HCT116 (cell line): ENCODE data around the gene NPW. TPM values are rescaled to one million over a fixed set of nuclear protein-coding genes. Genes with fewer than 3 reads are reported as not detected.

Experiments used
- ATAC-seq: fragments of 200-7000 bp; cut with Tn5 transposase; 2 replicates; pipeline ENCODE4 v1.9.1; 2020; ENCODE audit warnings: mild to moderate bottlenecking, moderate library complexity
- BruUV-seq: library from RNA; stranded (reverse); fragments of 400-500 nt; replicated peaks from 2 replicates; lab custom pipeline; 2021; lab: Mats Ljungman, UMichigan
- CTCF ChIA-PET: fragments of 300-600 bp; sonication (Branson Sonifier 250); formaldehyde crosslinking; loops from one replicate; lab custom pipeline; 2021; ENCODE audit warnings: antibody characterized with exemption; lab: Charles Lee
- POLR2A ChIA-PET: fragments of 300-600, 350-600 bp; sonication (Branson Sonifier 250); formaldehyde crosslinking; loops from one replicate; lab custom pipeline; 2021; ENCODE audit warnings: antibody characterized with exemption; lab: Charles Lee
- RAD21 ChIA-PET, 2 experiments: fragments of 300-600 bp; sonication (Branson Sonifier 250); formaldehyde crosslinking; loops; one replicate each; lab custom pipeline; 2023; ENCODE audit warnings: low total read pairs in 2 of 2; ENCODE audit not compliant: uncharacterized antibody in 2 of 2, unreplicated experiment in 2 of 2, low non-redundant PET in 1 of 2; lab: Charles Lee
- DNase-seq: peaks from one replicate; pipeline ENCODE4 v3.0.0-alpha.2; 2010; ENCODE audit warnings: low read depth, low spot score
- H2AFZ ChIP-seq: fragments of 200-600 bp; shearing (Covaris generic), sonication (generic); 2 replicates; pipeline ENCODE4 v1.6.1; 2017; ENCODE audit warnings: low read depth, mixed run types, mixed read lengths, antibody characterized with exemption, low read length; ENCODE audit not compliant: poor library complexity, severe bottlenecking
- H3K27ac ChIP-seq: 2 replicates; pipeline ENCODE4 v1.5.1; 2012; ENCODE audit warnings: low read depth, low read length
- H3K27me3 ChIP-seq: fragments of 200-600 bp; sonication (generic); 2 replicates; pipeline ENCODE4 v1.6.1; 2016; ENCODE audit warnings: mixed run types, low read length, mixed read lengths; ENCODE audit not compliant: insufficient read depth
- H3K36me3 ChIP-seq, 2 experiments: fragments of 200-500 bp in 1 of 2; fragments of 200-600 bp in 1 of 2; sonication (Bioruptor generic) in 1 of 2; sonication (generic) in 1 of 2; 2 replicates each; pipeline versions ENCODE4 v1.5.1 to v1.6.1; 2014 to 2016; ENCODE audit warnings: low read length in 2 of 2, inconsistent platforms in 1 of 2, mixed read lengths in 1 of 2, mixed run types in 1 of 2; ENCODE audit not compliant: insufficient read depth in 2 of 2, control insufficient read depth in 1 of 2
- H3K4me1 ChIP-seq, 2 experiments: fragments of 200-600 bp in 1 of 2; sonication (generic) in 1 of 2; 2 replicates each; pipeline versions ENCODE4 v1.5.1 to v1.6.1; 2012 to 2017; ENCODE audit warnings: low read length in 2 of 2, inconsistent platforms in 1 of 2, mild to moderate bottlenecking in 1 of 2, mixed read lengths in 1 of 2, mixed run types in 1 of 2, moderate library complexity in 1 of 2; ENCODE audit not compliant: insufficient read depth in 2 of 2, control insufficient read depth in 1 of 2
- H3K4me2 ChIP-seq: fragments of 200-600 bp; sonication (generic); 2 replicates; pipeline ENCODE4 v1.6.1; 2017; ENCODE audit warnings: mixed run types, low read length, mixed read lengths
- H3K4me3 ChIP-seq, 2 experiments: fragments of 200-600 bp in 1 of 2; sonication (generic) in 1 of 2; replicated peaks in 1 of 2; 2 replicates each; pipeline ENCODE4 v1.5.1; 2011 to 2016; ENCODE audit warnings: low read length in 2 of 2, control low read depth in 1 of 2, low read depth in 1 of 2, mild to moderate bottlenecking in 1 of 2, mixed read lengths in 1 of 2, mixed run types in 1 of 2
- H3K79me2 ChIP-seq: fragments of 200-600 bp; sonication (generic); 2 replicates; pipeline ENCODE4 v1.6.1; 2017; ENCODE audit warnings: mild to moderate bottlenecking, mixed run types, low read length, moderate library complexity, mixed read lengths; ENCODE audit not compliant: insufficient read depth
- H3K9ac ChIP-seq: fragments of 200-600 bp; sonication (generic); 2 replicates; pipeline ENCODE4 v1.6.1; 2016; ENCODE audit warnings: low read length, mixed read lengths
- H3K9me2 ChIP-seq: fragments of 200-600 bp; sonication (generic), shearing (Covaris generic); 2 replicates; pipeline ENCODE4 v1.6.1; 2017; ENCODE audit warnings: mixed run types, mild to moderate bottlenecking, moderate library complexity; ENCODE audit not compliant: insufficient read depth
- H3K9me3 ChIP-seq, 2 experiments: fragments of 200-500 bp in 1 of 2; fragments of 200-600 bp in 1 of 2; sonication (Bioruptor generic) in 1 of 2; sonication (generic) in 1 of 2; 2 replicates each; pipeline ENCODE4 v1.6.1; 2014 to 2017; ENCODE audit warnings: low read length in 2 of 2, mixed read lengths in 2 of 2, inconsistent platforms in 1 of 2, low read depth in 1 of 2, mild to moderate bottlenecking in 1 of 2, mixed run types in 1 of 2, moderate library complexity in 1 of 2; ENCODE audit not compliant: control insufficient read depth in 1 of 2, insufficient read depth in 1 of 2
- H4K20me1 ChIP-seq: fragments of 200-600 bp; sonication (generic), shearing (Covaris generic); 2 replicates; pipeline ENCODE4 v1.6.1; 2017; ENCODE audit warnings: mixed run types, mild to moderate bottlenecking, moderate library complexity; ENCODE audit not compliant: insufficient read depth
- EGR1 ChIP-seq: IDR thresholded peaks from 2 replicates; pipeline ENCODE4 v1.6.1; 2012; ENCODE audit warnings: low read depth
- EZH2 ChIP-seq: fragments of 200-600 bp; sonication (generic); IDR thresholded peaks from 2 replicates; pipeline ENCODE4 v1.6.1; 2017; ENCODE audit warnings: antibody characterized with exemption, mixed run types
- POLR2AphosphoS5 ChIP-seq: IDR thresholded peaks from 2 replicates; pipeline ENCODE4 v1.6.1; 2011; ENCODE audit warnings: mild to moderate bottlenecking, low read depth, low read length, moderate library complexity
- intact Hi-C: fragments of 100-400 bp; cut with micrococcal nuclease; formaldehyde crosslinking; loops from 2 replicates; pipeline ENCODE4 v1.10.0; 2022
- total RNA-seq: library from RNA; stranded (reverse); gene quantifications from one replicate; pipeline ENCODE4 v1.2.1, GENCODE V29; 2021; ENCODE audit not compliant: unreplicated experiment
- TF ChIP-seq, protein P1 (sequence below), 3 experiments: fragments of 200-600 bp in 1 of 3; sonication (generic) in 1 of 3; IDR thresholded peaks in 2 of 3; conservative IDR thresholded peaks in 1 of 3; 2 replicates each; pipeline ENCODE4 v1.5.1; 2012 to 2017; ENCODE audit warnings: low read depth in 2 of 3, low read length in 2 of 3, antibody characterized with exemption in 1 of 3, borderline replicate concordance in 1 of 3, control low read depth in 1 of 3, mild to moderate bottlenecking in 1 of 3, mixed read lengths in 1 of 3, mixed run types in 1 of 3, moderate library complexity in 1 of 3; ENCODE audit not compliant: insufficient read depth in 1 of 3

NPW gene
- total RNA-seq, 1 experiment from 2014 or later, result 226 TPM

DNA sequence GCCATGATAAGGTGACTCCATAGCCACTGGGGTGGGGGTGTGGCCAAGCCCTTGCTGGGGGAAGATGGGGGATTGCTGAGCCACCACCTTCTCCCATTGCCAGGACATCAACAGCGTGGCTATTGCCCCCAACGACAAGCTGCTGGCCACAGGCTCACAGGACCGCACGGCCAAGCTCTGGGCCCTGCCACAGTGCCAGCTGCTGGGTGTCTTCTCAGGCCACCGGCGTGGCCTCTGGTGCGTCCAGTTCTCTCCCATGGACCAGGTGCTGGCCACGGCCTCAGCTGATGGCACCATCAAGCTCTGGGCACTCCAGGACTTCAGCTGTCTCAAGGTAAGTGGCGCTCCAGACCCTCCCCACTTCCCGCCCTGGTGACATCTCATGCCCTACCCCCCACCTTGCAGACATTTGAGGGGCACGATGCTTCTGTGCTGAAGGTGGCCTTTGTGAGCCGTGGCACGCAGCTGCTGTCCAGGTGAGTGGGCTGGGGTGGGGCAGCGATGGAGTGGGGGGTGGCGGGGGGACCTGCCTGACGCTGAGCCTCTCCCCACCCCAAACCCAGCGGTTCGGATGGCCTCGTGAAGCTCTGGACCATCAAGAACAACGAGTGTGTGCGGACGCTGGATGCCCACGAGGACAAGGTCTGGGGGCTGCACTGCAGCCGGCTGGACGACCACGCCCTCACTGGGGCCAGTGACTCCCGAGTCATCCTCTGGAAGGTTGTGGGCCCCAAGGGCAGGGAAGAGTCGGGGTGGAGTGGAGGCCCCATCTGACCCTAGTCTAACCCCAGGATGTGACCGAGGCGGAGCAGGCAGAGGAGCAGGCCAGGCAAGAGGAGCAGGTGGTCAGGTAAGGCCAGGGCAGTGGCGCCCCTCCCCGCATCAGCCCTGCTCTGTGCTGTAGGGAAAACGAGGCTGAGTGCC, 42.4 kb upstream of the NPW start:
- Histone ChIP-seq H3K9me2 (no peaks in the 10 kb centered on the region), H3K4me2 (no peak overlapping the region), H3K36me3 (peaks cover 0 to 41% of the 10 kb centered on the region in 2 experiments; a peak in 2 of 4 replicates), H3K27me3 (no peaks in the 10 kb centered on the region), H3K4me1 (peaks cover 37 to 59% of the 10 kb centered on the region in 2 experiments), H3K9me3 (no peaks in the 10 kb centered on the region), H3K9ac (no peak overlapping the region), H2AFZ (no peak overlapping the region), H4K20me1 (no peaks in the 10 kb centered on the region), H3K79me2 (peaks cover 28% of the 10 kb centered on the region), H3K27ac (peak overlapping the region; percentile 88; the same call in 1 of the 2 replicates), H3K4me3 (no peak overlapping the region)
- ATAC-seq (no peak), DNase-seq (no peak)
- CTCF ChIA-PET, result interaction anchor here (1.4 kb wide), 1 partner anchor 27 kb away, joined by 5 read pairs; no protein-coding TSS in a partner anchor
- no peak for TF ChIP-seq EZH2
- TF ChIP-seq, protein P1, sequence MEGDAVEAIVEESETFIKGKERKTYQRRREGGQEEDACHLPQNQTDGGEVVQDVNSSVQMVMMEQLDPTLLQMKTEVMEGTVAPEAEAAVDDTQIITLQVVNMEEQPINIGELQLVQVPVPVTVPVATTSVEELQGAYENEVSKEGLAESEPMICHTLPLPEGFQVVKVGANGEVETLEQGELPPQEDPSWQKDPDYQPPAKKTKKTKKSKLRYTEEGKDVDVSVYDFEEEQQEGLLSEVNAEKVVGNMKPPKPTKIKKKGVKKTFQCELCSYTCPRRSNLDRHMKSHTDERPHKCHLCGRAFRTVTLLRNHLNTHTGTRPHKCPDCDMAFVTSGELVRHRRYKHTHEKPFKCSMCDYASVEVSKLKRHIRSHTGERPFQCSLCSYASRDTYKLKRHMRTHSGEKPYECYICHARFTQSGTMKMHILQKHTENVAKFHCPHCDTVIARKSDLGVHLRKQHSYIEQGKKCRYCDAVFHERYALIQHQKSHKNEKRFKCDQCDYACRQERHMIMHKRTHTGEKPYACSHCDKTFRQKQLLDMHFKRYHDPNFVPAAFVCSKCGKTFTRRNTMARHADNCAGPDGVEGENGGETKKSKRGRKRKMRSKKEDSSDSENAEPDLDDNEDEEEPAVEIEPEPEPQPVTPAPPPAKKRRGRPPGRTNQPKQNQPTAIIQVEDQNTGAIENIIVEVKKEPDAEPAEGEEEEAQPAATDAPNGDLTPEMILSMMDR (IDR thresholded peaks at IDR 0.05 in 2 of 3, conservative IDR thresholded peaks at IDR 0.05 in 1 of 3; ENCODE audit: borderline replicate concordance in 1 of 3, insufficient read depth in 1 of 3, low read depth in 2 of 3, low read length in 2 of 3), result no peak
- no peak for TF ChIP-seq EGR1
- TF ChIP-seq POLR2AphosphoS5, result peak; percentile 29; the same call in 1 of the 2 replicates
- intact Hi-C loops, result no loop called here
- BruUV-seq, result no TSS peak
- POLR2A ChIA-PET, result interaction anchor here (3.3 to 12.5 kb wide), 2 partner anchors 11 to 17 kb away, joined by 14 to 104 read pairs; partner anchors contain the start of genes NDUFB10, RNF151 and RPS2
- RAD21 ChIA-PET, result interaction anchor here in 1 of 2 experiments (0.6 kb wide), 1 partner anchor 13 kb away, joined by 6 read pairs; the partner anchor contains the start of gene RPS2
